GM19025 (cell line): Measurements from ENCODE around the gene SLC19A1.

ENCODE experiments used
- ATAC-seq: cut with Tn5 transposase; IDR thresholded peaks from one replicate; pipeline ENCODE4 v1.9.1; 2021; ENCODE audit warnings: mild to moderate bottlenecking, low read depth, moderate library complexity; ENCODE audit not compliant: unreplicated experiment

Gene SLC19A1

DNA sequence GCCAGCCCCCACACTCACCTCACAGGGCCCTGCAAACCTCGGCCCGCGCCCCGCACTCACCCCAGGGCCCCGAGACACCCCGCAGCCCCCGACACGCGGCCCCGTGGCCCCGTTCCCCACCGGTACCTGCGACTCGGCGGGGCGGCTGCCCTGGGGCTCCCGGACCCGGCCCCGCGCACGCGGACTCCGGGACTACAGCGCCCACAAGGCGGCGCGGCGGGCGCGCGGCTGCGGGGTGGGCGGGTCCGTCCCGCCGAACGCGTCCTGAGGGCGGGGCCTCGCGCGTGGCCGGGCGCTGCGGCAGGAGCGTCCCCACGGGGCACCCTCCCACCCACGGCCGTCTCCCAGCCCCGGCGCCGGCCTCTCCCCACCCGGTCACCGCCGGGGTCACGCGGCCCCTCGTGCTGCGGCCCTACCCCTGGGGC, at the start of gene SLC19A1:
Gene SLC19A1, minus strand, starts transcription at position 199 of the 425 bp plus-strand sequence. CDS start 4,481 bp downstream, outside the sequence.
- ATAC-seq: peak; percentile 64

DNA sequence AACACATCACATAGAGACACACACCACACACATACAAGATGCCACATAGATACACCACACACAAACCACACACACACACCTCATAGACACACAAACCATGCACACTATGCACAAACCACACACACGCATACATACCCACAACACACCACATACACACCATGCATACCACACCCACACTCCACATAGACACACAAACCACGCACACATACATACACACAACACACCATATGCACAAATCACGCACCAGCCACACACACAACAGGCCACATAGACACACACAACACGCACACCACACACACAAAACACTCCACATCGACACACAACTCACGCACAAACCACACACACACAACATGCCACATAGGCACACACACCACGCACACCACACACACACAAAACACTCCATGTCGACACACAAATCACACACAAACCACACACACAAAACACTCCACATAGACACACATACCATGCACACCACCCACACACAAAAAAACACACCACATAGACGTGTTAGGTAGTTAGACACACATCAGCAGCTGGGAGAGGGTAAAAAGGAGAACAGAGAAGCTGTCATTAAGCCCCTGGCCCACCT, 49.5 kb upstream of the SLC19A1 start:
- ATAC-seq: no peak

DNA sequence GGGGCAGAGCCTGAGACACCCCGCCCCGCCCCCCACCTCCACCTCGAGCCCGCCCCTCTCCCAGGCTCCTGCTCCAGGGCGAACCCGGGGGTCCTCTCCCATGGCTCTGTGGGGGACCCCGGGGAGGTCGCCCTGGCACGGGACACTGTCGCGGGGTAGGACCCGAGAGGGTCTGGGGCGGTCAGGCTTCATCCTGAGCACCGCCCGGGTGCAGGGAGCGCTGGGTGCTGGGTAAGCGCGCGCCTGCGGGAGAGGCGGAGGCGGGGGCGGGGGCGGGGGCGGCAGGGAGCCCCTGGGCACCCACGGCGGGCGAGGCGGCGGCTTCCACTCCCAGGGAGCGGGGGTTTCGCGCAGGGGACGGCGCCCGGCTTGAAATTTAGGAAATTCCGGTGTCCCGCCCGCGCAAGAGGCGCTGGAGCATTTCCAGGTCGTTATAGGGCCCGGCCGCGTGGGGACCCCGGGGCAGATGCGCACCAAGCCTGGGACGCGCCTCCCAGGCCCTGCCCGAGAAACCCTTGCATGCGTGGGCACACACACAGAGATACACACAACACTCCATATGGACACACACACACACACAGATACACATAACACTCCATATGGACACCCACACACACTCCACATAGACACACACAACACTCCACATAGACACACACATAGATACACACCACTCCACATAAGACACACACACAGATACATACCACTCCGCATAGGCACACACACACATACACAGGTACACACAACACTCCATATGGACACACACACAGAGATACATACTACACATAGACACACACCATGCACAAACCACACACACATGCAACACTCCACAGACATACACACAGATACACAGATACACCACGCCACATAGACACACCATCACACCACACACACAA, 48.7 kb upstream of the SLC19A1 start:
- no peak for ATAC-seq

DNA sequence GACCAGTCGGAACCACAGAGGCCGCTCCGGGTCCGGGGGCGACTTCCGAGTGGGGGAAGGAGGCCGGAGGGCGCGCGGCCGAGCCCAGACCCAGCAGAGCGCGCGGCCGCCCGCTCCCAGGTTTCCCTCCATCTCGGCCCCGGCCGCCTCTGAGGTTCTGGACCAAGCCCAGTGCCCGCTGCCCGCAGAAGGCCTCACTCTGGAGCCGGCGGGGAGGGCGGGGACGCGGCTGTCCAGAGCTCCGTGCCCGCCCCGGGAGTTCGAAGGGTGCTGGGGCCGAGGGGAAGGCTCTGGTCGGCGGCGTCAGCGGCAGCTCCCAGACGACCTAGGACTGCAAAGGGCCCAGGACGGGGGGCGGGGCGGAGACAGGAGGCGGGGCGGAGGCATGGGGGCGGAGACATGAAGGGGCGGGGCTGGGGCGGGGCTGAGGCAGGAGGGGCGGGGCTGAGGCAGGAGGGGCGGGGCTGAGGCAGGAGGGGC, 48.0 kb upstream of the SLC19A1 start:
- no peak for ATAC-seq

DNA sequence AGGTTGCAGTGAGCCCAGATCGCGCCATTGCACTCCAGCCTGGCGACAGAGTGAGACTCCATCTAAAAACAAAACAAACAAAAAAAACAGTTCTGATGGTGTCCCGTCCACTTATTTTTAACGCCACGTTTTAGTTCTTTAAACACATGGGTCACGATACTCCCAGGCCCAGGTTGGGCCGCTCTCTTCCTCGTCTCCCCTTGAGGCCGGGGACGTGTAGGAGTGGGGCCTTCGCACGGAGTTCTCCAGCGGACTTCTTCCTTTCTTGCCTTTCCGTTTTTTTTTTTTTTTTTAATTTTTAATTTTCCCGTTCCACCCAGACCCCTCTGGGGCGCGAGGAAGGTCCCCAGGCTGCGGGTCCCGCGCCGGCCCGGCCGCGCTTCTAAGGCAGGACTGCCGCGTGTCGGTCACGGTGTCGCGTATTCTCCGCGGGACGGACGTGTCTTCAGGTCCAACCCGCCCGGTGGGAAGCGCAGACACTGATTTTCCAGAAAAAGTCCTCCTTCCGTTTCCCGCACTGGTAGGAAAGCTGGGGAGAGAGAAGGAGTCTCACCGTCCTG, 47.5 kb upstream of the SLC19A1 start:
- ATAC-seq: no peak

DNA sequence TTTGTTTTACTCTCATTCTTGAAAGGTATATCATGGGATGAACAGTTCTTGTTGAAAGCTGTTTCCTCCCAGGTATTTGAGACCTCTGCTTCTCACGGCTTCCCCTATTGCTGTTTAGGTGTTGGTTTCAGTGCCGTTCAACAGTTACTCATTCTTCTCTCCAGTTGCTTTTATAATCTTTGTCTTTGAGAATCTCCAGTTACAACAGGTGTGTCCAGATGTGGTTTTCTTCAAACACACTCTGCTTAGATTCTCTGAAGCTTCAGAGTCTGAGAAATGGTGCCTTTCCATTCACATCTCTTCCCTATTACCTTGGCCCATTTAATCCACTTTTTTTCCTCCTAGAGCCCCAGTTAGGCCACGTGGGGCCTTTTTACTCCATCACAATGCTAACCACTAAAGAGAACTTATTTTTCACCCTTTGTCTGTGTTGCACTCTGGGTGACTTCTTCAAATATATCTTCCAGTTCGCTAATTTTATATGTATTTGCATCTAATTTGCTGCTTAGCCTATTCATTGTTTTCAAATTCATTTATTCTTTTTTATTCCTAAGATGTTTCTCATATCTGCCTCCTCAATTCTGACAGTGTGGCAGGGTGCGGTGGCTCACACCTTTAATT, 46.7 kb upstream of the SLC19A1 start:
- no peak for ATAC-seq

DNA sequence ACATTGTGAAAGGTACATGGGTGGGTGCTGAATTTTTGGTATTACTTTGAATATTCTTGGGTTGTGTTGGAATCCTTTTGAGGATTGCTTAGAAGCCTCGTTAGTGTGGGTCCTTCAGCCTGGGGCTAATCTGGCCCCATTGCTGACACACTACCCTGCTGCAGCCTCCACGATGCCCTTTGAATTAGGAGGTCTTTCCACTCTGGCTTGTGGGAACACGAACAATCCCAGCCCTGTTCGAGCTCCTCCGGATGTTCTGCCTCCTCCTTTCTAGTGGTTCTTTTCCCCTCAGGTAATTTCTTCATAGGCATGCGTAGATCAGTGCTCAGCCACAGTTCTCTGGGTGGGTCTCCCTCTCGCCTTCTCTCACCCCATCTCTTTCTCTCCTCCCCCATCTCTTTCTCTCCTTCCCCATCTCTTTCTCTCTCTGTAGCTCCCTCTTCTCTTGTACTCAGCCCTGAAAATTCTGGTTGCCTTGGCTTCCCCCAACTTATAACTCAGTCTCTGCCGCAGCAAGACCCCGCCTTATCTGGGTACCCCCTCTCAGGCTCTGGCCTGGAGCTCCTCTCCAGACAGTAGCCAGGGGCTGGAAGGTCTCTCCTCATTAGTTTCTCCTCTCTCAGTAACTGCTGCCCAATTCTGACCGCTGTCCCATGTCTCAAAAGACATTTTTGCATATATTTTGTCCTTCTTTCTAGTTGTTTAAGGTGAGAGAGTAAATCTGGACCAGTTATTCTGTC, 46.0 kb upstream of the SLC19A1 start:
- ATAC-seq: no peak

DNA sequence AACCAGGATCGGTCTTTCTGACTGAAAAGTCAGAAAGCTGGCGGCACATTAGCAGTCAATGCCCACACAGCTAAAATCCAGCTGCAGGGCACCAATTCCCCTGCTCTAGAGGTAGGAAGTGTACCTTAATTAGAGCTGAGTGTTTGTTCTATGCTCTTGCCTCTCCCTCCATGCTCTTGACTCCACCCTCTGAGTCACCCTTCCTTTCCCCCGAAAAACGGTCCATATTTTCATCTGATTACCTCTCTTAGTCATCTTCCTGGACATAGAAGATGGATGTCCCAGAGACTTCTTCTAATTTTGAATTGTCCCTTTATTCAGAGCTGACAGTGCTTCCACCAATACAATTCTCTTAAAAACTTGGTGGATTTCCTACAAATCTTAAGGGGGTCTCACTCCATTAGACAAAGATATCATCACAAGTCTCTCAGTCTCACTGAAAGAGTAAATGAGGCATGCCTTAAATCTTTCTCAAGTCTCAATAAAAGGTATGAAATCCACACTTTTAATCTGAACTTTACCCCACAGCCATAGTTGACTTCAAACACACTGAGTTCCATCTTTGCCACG, 44.1 kb upstream of the SLC19A1 start:
- no peak for ATAC-seq

DNA sequence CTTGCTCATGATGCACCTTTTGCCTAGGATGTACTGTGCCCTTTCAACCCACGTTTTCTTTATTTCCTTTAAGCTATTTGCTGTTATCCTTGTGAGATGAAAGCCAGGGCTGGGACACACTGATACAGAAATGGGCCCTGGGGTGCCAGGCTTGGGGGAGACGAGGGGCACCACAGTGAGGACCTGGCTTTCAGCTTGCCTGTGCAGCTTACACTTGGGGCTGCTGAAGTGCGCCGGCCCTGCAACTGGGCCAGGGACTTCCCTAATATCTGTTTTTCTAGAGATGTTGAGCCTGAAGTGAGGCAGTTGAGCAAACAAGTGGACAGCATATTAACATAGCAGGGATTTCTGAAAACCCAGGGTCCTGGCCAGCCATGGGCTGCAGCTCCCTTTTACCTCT, 42.5 kb upstream of the SLC19A1 start:
- no peak for ATAC-seq

DNA sequence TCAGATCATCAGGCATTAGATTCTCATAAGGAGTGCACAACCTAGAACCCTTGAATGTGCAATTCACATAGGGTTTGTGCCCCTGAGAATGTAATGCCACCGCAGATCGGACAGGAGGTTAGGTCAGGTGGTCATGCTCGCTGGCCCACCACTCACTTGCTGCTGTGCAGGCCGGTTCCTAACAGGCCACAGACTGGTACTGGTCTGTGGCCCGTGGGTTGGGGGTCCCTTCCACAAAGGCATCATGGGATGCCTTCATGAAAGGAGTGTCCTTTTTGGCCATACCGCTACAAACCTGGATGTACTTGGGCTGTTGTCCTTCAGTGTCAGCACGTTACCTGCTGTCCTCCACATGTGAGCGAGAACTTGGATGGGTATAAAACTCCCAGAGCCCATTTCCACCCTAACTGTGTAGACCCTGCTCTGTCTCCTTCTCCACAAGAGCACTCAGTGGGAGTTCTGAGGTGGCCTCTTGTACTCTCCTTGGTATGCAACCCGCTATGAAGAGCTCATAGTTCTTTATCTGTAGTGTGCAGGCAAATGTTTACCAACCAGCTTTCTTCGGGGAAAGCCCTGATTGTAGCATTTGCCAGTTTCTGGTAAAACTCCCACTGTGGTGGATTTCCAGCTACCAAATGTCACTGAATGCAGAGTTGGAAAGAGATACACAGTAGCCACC, 41.7 kb upstream of the SLC19A1 start:
- no peak for ATAC-seq

DNA sequence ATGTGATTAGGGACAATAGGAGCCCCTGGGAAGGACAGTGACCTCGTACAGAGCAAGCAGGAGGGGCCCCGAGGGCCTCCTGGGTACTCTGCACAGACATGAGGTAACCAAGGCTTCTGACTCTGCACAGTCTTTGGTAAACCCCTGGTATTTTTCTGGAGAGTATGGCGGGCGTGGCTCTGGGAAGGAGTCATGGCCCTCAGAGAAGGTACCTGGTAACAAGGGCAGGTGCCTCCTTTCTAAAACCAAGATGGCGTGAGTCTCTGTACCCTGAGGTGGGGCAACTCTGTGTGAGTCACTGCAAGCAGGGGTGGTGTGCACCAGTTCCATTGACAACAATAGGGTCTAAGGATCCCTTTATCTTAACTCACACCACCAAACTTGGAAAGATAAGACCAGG, 39.9 kb upstream of the SLC19A1 start:
- ATAC-seq: no peak

DNA sequence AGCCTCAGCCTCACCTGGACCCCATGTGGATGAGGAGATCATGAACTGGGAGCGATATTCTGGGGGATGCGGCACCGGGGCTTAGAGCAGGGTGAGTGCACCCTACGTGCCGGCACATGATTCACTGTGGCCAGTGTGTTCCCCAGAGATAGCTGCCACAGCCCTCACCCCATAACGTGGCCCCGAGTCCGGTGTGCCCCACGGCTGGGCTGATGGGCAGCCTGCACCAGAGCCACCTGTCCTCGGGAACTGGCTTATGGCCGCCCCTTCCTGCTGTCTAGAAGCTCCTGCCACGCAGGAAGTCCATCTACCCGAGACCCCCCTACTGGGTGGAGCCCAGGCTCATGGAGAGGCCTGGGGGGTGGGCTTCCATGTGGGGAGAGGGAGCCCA, 39.1 kb upstream of the SLC19A1 start:
- ATAC-seq: no peak

DNA sequence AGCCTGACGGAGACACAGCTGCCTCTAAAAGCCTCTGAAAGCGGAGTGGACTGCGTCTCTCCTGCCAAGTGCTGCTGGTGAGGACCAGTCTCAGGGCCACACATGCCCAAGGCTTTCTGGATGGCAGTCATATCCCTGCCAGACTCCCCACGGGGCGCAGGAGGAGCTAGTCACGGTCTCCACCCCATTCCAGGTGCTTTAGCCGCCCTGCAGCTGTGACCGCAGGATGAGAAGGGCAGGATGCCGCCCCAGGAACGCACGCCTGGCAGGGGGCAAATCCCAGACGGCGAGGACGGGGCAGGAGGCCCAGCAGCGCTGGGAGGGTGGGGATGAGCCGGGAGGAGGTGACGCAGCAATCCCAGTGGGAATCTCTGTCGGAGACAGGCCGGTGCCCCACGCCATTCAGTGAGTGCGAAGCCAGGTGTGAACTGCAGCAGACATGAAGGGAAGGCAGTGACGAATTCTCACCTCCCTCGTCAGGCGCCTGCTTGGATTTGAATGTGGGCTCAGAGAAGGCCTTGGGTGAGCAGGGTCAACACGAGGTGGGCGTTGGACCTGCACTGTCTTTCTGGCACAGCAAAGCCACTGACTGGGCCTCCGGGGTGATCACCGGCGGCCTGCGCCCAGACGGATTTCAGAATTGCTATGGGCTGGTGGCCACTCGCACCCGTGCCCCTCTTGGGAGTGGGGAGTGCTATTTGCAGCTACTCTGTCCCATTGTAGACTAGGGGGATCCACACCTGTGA, 38.5 kb upstream of the SLC19A1 start:
- no peak for ATAC-seq

DNA sequence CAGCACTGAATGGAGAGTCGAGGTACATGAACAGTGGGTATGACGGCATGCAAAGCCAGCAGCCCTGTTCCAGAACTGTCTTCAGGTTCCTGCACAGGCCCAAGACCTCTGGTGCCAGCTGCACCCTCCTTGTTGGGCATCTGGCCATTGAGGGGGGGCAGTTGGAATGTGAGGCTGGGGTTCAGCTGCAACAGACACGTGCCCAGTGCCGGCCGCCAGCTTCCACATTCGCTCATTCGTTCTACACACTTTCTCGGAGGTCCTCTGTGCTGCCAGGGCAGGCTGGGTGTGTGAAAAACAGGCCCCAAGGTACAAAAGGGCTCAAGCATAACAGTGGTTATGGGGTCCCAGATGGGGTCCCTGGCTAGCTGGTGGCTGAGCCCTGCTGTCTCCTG, 37.9 kb upstream of the SLC19A1 start:
- no peak for ATAC-seq

DNA sequence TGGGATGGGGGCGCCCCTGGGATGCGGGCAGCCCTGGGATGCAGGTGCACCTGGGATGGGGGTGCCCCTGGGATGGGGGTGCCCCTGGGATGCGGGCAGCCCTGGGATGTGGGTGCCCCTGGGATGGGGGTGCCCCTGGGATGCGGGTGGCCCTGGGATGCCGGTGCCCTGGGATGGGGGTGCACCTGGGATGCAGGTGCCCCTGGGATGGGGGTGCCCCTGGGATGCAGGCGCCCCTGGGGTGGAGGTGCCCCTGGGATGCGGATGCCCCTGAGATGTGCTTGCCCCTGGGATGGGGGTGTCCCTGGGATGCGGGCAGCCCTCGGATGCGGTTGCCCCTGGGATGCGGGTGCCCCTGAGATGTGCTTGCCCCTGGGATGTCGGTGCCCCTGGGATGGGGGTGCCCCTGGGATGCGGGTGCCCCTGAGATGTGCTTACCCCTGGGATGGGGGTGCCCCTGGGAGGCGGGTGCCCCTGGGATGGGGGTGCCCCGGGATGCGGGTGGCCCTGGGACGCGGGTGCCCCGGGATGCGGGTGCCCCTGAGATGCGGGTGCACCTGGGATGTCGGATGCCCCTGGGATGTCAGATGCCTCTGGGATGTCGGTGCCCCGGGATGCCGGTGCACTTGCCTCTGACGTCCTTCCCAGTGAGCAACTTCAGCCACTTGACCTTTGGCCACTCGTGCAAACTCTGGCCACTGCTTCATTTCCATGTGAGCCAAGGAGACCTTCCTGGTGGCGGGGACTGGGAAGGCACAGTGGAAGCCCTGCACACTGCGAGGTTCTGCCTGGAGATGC, 37.3 kb upstream of the SLC19A1 start:
- ATAC-seq: no peak

DNA sequence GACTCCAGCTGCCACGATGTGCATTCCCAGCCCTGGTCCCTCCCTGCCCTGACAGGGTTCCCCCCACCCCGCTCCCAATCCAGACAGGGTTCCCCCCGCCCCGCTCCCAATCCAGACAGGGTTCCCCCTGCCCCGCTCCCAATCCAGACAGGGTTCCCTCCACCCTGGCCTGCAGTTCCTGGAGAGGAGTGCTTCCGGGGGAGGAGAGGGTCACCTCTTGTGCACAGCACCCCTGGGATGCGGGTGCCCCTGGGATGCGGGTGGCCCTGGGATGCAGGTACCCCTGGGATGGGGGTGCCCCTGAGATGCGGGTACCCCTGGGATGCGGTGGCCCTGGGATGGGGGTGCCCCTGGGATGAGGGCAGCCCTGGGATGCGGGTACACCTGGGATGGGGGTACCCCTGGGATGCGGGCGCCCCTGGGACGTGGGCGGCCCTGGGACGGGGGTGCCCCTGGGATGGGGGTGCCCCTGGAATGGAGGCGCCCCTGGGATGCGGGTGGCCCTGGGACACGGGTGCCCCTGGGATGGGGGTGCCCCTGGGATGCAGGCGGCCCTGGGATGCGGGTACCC, 36.7 kb upstream of the SLC19A1 start:
- ATAC-seq: no peak

DNA sequence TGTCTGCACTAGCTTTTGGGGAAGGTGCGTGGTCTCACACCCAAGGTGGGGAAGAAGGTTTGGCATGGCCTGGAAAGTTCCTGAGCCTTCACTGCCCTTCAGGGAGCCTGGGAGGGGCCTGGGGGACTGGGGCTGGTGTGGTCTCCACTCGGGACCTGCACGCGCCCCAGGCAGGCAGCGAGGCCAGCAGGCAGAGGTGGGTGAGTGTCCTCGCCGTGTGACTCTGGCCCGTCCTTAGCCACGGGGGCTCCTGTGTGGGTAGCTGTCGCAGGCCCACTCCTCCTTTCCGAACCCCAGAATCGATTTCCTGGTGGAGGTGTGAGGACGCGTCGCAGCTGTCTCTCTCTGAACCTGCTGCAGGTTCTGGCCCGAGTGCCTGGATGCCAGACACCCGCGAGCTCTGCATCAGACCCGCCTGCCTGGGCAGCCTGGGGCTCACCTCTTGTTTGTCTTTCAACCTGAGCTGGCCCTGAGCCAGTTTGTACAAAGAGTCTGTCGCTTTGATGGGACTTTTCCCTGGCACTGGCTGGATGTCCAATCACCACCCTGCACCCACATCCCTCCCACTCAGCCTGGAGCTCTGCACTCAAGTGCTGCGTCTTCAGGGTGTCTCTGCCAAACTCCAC, 36.0 kb upstream of the SLC19A1 start:
- ATAC-seq: no peak
